NK-92 (cell line): ENCODE measurements around the gene ITGA3.

Experiments used
- DNase-seq: peaks from one replicate; lab custom pipeline; 2025; ENCODE audit not compliant: unreplicated experiment; lab: John Stamatoyannopoulos, UW

Gene ITGA3

GRCh38 chr17:50123649-50124349 is 67.9 kb downstream of the ITGA3 start:
- no peak for DNase-seq

- no peak for DNase-seq
Observed at GRCh38 chr17:50125420-50125997, 69.6 kb downstream of the ITGA3 start.

- DNase-seq: no peak
Observed at GRCh38 chr17:50127697-50128361, 71.9 kb downstream of the ITGA3 start.

- DNase-seq: no peak
Observed at GRCh38 chr17:50128441-50129352, 72.8 kb downstream of the ITGA3 start.

- no peak for DNase-seq
Observed at GRCh38 chr17:50129353-50129727, 73.4 kb downstream of the ITGA3 start.

GRCh38 chr17:50129728-50130558 is 74.0 kb downstream of the ITGA3 start, which contains the start of gene SAMD14:
Gene SAMD14, minus strand, starts transcription at chr17:50130160. Its CDS starts 5,201 bp downstream, at chr17:50124959.
- no peak for DNase-seq

- no peak for DNase-seq
Observed at GRCh38 chr17:50130559-50131305, 74.8 kb downstream of the ITGA3 start.

GRCh38 chr17:50132104-50132794 is 76.3 kb downstream of the ITGA3 start:
- DNase-seq: no peak

GRCh38 chr17:50133028-50133768 is 77.3 kb downstream of the ITGA3 start:
- no peak for DNase-seq

- DNase-seq: no peak
Observed at GRCh38 chr17:50133769-50134099, 77.8 kb downstream of the ITGA3 start.

- no peak for DNase-seq
Observed at GRCh38 chr17:50134206-50135110, 78.5 kb downstream of the ITGA3 start.

GRCh38 chr17:50135316-50136095 is 79.6 kb downstream of the ITGA3 start:
- DNase-seq: no peak

- no peak for DNase-seq
Observed at GRCh38 chr17:50136096-50136687, 80.3 kb downstream of the ITGA3 start.

- DNase-seq: no peak
Observed at GRCh38 chr17:50137042-50137441, 81.1 kb downstream of the ITGA3 start.

- no peak for DNase-seq
Observed at GRCh38 chr17:50139185-50139783, 83.4 kb downstream of the ITGA3 start.
